D721Med (cell line): ENCODE results near the gene SCAMP5.

ENCODE experiments used
- DNase-seq: peaks from one replicate; pipeline ENCODE4 v3.0.0; 2011; ENCODE audit warnings: low spot score; ENCODE audit not compliant: insufficient read length
- FAIRE-seq: peaks from 2 replicates; lab custom pipeline; 2011; peaks lifted over from hg19 to GRCh38; lab: Jason Lieb, UNC
- TF ChIP-seq, protein P1 (sequence below): IDR thresholded peaks from 2 replicates; pipeline ENCODE4 v1.5.1; 2012; ENCODE audit warnings: mild to moderate bottlenecking, control low read depth; ENCODE audit not compliant: insufficient read depth; ENCODE audit errors: missing control alignments

The SCAMP5 gene, protein sequence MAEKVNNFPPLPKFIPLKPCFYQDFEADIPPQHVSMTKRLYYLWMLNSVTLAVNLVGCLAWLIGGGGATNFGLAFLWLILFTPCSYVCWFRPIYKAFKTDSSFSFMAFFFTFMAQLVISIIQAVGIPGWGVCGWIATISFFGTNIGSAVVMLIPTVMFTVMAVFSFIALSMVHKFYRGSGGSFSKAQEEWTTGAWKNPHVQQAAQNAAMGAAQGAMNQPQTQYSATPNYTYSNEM

DNA sequence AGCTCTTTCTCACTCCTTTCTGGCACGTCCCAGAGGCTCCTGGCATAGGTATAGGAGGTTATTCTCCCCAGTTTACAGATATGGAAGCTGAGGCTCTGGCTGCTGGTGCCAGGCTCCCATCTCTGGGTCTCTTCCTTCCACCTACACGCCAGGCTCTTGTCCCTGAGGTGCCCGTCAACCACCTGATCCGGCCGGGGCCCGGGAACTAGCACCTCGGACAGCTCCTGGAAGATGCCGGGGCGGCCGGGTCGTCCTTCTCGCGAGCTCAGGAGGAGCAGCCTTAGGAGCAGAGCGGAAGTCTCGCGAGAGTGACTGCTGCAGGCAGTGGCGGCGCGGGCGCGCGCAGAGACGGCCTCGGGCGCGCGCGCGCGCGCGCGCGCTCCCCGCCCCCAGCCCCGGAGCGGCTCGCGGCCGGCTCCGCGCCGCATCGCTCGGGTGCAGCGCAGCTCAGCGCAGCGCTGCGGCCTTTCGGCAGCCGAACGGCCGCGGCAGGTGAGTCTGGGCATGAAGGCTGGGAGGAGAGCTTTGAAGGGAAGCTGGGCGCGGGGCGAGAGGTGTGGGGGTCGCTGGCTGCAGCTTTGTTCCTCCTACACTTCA is at the start of gene SCAMP5:
Gene SCAMP5 (plus strand): TSS at position 382 of the 597 bp plus-strand sequence. CDS start 16,277 bp downstream, outside the sequence.
- TF ChIP-seq, protein P1, sequence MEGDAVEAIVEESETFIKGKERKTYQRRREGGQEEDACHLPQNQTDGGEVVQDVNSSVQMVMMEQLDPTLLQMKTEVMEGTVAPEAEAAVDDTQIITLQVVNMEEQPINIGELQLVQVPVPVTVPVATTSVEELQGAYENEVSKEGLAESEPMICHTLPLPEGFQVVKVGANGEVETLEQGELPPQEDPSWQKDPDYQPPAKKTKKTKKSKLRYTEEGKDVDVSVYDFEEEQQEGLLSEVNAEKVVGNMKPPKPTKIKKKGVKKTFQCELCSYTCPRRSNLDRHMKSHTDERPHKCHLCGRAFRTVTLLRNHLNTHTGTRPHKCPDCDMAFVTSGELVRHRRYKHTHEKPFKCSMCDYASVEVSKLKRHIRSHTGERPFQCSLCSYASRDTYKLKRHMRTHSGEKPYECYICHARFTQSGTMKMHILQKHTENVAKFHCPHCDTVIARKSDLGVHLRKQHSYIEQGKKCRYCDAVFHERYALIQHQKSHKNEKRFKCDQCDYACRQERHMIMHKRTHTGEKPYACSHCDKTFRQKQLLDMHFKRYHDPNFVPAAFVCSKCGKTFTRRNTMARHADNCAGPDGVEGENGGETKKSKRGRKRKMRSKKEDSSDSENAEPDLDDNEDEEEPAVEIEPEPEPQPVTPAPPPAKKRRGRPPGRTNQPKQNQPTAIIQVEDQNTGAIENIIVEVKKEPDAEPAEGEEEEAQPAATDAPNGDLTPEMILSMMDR: no peak
- DNase-seq (peak; percentile 70), FAIRE-seq (no peak)

- peak; percentile 72 for DNase-seq
- no peak for FAIRE-seq
- TF ChIP-seq, protein P1: peak; percentile 100
Observed at GRCh38 chr15:74950078-74950908, 45.1 kb upstream of the SCAMP5 start.

DNA sequence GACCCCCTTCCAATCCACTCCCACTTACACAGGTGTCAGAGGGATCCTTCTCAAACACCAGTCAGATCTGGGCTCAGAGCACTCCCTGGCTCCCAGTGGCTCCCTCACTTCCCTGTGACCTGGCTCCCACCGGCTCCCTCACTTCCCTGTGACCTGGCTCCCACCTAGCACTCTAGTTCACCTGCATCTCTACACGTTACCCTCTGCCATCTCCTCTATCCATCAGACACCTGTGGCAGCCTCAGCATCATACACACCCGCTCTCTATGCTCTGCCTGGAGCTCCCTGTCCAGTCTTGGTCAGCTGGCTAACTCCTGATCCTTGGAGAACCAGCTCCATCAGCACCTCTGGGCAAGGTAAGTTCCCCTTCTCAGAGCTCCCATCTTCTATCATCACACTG is 44.4 kb upstream of the SCAMP5 start:
- no peak for FAIRE-seq
- DNase-seq: no peak
- TF ChIP-seq, protein P1: no peak

- FAIRE-seq (no peak), DNase-seq (no peak)
- TF ChIP-seq, protein P1: no peak
Observed at GRCh38 chr15:74954515-74954914, 40.8 kb upstream of the SCAMP5 start.

DNA sequence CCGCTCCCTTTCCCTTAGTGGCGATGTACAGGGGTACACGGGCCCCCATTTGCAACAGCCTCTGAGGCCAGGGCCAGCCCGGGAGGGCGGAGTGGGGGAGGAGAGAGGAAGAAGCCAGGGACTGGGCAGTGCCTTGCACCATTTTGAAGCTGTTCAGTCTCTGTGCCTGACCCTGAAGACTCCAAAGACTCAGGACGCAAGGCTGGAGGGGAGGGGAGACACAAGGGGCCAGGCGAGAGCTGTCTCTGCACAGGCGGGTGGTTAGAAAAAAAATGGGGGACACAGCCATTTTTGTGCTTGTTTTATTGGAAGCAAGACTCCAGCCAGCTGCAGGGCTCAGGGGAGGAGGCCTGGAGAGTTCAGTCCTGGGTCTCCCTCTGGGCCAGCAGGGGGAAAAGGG is 40.3 kb upstream of the SCAMP5 start:
- TF ChIP-seq, protein P1: no peak
- DNase-seq (no peak), FAIRE-seq (no peak)

GRCh38 chr15:74955796-74956647 is 39.3 kb upstream of the SCAMP5 start:
- TF ChIP-seq, protein P1: no peak
- DNase-seq (no peak), FAIRE-seq (no peak)
